Ovary (tissue), 9 donors: Measurements from ENCODE around the gene JAK1. TPM values are rescaled to one million over a fixed set of nuclear protein-coding genes. Genes with fewer than 3 reads are reported as not detected.

Source experiments
- DNase-seq, 5 donors: peaks; one replicate each; pipeline ENCODE4 v3.0.0-alpha.2; 2019 to 2020
- H3K27ac ChIP-seq, 2 donors: fragments of 200-600 bp; one replicate each; pipeline versions ENCODE4 v1.5.1 to v1.8.0; 2019 to 2022
- H3K27me3 ChIP-seq: fragments of 200-600 bp; one replicate; pipeline ENCODE4 v1.8.0; 2022
- H3K36me3 ChIP-seq: fragments of 200-600 bp; sonication (generic); one replicate; pipeline ENCODE4 v1.5.1; 2019
- H3K4me1 ChIP-seq: one replicate; pipeline ENCODE4 v1.8.1; 2013; ENCODE audit warnings: mild to moderate bottlenecking, moderate library complexity; ENCODE audit not compliant: insufficient read depth
- H3K4me3 ChIP-seq: fragments of 200-600 bp; sonication (generic); one replicate; pipeline ENCODE4 v1.5.1; 2017
- H3K9me3 ChIP-seq, 2 donors: fragments of 200-600 bp in 1 of 2; sonication (generic) in 1 of 2; one replicate each; pipeline versions ENCODE4 v1.5.1 to v1.8.1; 2013 to 2019; ENCODE audit warnings: mild to moderate bottlenecking in 1 of 2, moderate library complexity in 1 of 2
- EP300 ChIP-seq: sonication (generic); formaldehyde crosslinking; IDR thresholded peaks from one replicate; pipeline ENCODE4 v1.6.1; 2017; ENCODE audit warnings: antibody characterized with exemption
- POLR2A ChIP-seq: fragments of 450-650 bp; IDR thresholded peaks from one replicate; pipeline ENCODE4 v1.6.1; 2017; ENCODE audit warnings: antibody characterized with exemption, mild to moderate bottlenecking, moderate library complexity
- WGBS, 3 donors: extraction: QIAGEN DNeasy Blood & Tissue Kit in 1 of 3; methylation state at CpG; one replicate each; pipeline versions ENCODE4 v1.1.5 to v1.1.7; 2013 to 2017; 5-methylcytosine and 5-hydroxymethylcytosine counted together
- intact Hi-C, 4 donors: fragments of 100-400 bp; cut with DNase I; formaldehyde crosslinking; loops; one replicate each; pipeline versions ENCODE4 v1.11.0 to v1.15.1; 2022 to 2023
- polyA plus RNA-seq, 2 donors: library from polyadenylated mRNA; stranded (reverse); fragments of 200-250 nt in 1 of 2; fragments of 350-450 nt in 1 of 2; fragmentation: Illumina TruSeq in 1 of 2; extraction: RNeasy Lipid Tissue Mini Kit (QIAGEN cat#74804) in 1 of 2; gene quantifications; one replicate each; pipeline ENCODE4 v1.2.3, GENCODE V29; 2013 to 2014
- total RNA-seq, 7 donors: library from RNA; depleted of rRNA in 2 of 7; stranded (reverse); fragments of >200 nt in 2 of 7; fragmentation: NEBNext Ultra II Directional in 3 of 7; extraction: Animal tissue kit (Norgen Biotek cat#: 25700) in 3 of 7; gene quantifications; one replicate each; pipeline versions ENCODE4 v1.1.0 to v1.2.4, GENCODE V29; 2016 to 2023
- TF ChIP-seq, protein P1 (sequence below), 3 donors: fragments of 450-650 bp in 2 of 3; fragments of 200-600 bp in 1 of 3; IDR thresholded peaks; one replicate each; pipeline versions ENCODE4 v1.5.1 to v1.8.0; 2016 to 2022; ENCODE audit warnings: antibody characterized with exemption in 3 of 3, mild to moderate bottlenecking in 1 of 3
- donor health status: DM: no; HTN: no; CAD: no; lungs with moderate emphysema.
- donor health status: DM: no; HTN: no; CAD: no.
- donor health status: Bipolar disorder and iron deficiency.
- donor health status: DM: yes; HTN: yes; CAD: no.
- donor health status: DM: no; HTN: no; CAD: no.
- donor health status: DM: yes; HTN: yes; CAD: no.

JAK1 gene
- total and polyA plus RNA-seq, 9 donors, result 50.9 to 169 (median 127) TPM

DNA sequence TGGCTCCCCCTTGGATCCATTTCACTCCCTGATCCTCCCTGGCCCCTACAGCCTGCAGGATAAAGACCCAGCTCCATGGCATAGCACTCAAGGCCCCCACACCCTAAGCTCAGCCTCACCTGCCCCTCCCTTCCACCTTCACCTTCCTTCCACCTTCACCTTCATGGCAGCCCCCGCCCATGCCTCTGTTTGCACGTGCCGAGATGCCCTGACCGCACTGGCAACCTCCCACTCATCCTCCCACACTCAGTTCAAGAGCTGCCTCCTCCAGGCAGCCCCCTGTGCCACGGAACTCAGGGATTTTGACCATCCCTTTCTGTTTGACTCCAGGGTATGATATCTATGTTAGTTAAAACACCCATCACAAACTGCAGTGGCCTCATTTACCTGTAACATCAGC is 111.7 kb downstream of the JAK1 start:
- no peaks in the 10 kb centered on the region for H3K36me3 ChIP-seq
- WGBS, 3 donors, result 81 to 84% (median 82%) methylated on average over 5 of the region's 5 CpGs
- intact Hi-C loops, result no loop called here

DNA sequence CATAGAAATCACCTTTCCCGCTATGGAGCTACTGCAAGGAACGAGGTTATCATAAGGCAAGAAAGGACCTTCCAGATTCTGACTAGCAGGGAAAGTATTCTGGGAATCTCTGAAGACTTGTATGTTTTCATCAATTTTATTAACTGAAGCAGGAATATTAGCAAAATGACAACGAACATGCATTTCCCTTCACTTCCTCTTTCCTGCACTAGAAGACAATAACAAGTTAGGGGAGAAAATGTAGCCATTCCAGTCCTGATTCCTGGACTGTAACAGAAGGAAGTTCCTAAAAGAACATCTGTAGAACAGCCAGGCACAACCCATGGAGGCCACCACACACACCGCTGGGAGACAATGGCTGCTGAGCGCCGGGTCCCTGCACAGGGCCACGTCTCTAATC is 114.7 kb downstream of the JAK1 start:
- H3K36me3 ChIP-seq, result no peaks in the 10 kb centered on the region
- DNase-seq, result no peak
- H3K4me3 ChIP-seq, result no peak overlapping the region
- H3K27ac ChIP-seq, result no peak overlapping the region
- intact Hi-C loops, result no loop called here
- 72 to 85% (median 80%) methylated on average over 7 of the region's 7 CpGs for WGBS, 3 donors
- no peak for TF ChIP-seq POLR2A
- TF ChIP-seq, protein P1, sequence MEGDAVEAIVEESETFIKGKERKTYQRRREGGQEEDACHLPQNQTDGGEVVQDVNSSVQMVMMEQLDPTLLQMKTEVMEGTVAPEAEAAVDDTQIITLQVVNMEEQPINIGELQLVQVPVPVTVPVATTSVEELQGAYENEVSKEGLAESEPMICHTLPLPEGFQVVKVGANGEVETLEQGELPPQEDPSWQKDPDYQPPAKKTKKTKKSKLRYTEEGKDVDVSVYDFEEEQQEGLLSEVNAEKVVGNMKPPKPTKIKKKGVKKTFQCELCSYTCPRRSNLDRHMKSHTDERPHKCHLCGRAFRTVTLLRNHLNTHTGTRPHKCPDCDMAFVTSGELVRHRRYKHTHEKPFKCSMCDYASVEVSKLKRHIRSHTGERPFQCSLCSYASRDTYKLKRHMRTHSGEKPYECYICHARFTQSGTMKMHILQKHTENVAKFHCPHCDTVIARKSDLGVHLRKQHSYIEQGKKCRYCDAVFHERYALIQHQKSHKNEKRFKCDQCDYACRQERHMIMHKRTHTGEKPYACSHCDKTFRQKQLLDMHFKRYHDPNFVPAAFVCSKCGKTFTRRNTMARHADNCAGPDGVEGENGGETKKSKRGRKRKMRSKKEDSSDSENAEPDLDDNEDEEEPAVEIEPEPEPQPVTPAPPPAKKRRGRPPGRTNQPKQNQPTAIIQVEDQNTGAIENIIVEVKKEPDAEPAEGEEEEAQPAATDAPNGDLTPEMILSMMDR (IDR thresholded peaks at IDR 0.05), result no peak
- no peak for TF ChIP-seq EP300
- H3K9me3 ChIP-seq, result no peaks in the 10 kb centered on the region
- no peaks in the 10 kb centered on the region for H3K27me3 ChIP-seq
- no peaks in the 10 kb centered on the region for H3K4me1 ChIP-seq

More for the DNA sequence above, 111.7 kb downstream of the JAK1 start:
- TF ChIP-seq, protein P1 (IDR thresholded peaks at IDR 0.05), result no peak
- TF ChIP-seq POLR2A (no peak), EP300 (no peak)
- H3K9me3 ChIP-seq, result no peaks in the 10 kb centered on the region
- no peaks in the 10 kb centered on the region for H3K4me1 ChIP-seq
- no peak overlapping the region for H3K4me3 ChIP-seq
- no peaks in the 10 kb centered on the region for H3K27me3 ChIP-seq
- no peak overlapping the region for H3K27ac ChIP-seq
- no peak for DNase-seq

DNA sequence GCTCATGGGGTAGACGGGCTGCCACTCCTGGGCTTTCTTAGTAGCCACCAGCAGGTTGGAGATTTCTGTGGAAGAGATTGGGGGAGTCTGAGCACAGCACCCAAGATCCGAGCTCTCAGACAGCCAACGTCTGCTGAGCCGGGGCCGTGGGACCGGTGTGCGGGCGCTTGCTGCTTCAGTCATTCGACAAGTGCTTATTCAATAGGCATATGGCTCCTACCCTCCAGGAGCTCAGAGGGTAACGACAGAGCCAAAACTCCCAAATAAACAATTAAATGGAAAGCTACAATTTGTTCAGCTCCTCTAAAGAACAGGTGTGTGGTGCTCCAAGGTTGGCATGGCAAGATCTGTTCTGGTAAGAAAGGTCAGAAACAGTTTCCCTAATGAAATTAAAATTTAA is 115.5 kb downstream of the JAK1 start:
- Histone ChIP-seq H3K36me3 (no peaks in the 10 kb centered on the region), H3K27me3 (no peaks in the 10 kb centered on the region), H3K27ac (no peak overlapping the region), H3K4me1 (no peaks in the 10 kb centered on the region), H3K9me3 (no peaks in the 10 kb centered on the region), H3K4me3 (no peak overlapping the region)
- WGBS, 3 donors, result 80 to 89% (median 85%) methylated on average over 10 of the region's 10 CpGs
- TF ChIP-seq POLR2A (no peak), EP300 (no peak)
- TF ChIP-seq, protein P1 (IDR thresholded peaks at IDR 0.05), result no peak
- no peak for DNase-seq
- intact Hi-C loops, result no loop called here

DNA sequence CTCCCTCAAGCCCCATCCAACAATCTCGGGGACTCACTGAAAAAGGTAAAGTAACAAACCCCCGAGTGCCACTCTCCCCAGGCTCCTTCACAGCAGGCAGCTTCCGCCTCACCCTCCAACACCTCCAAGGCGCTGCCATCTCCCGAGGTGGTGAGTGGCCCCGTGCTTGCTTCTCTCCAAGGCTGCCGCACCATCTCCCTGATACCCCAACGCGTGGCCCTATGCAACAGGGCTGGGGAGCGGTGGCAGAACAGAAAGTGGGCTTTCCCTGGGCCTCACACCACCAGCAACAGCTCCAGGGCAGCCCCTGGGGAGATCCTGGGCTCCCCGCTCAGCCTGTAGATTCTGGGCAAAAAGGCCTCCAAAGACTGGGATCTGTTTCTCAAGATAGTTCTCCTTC is 116.4 kb downstream of the JAK1 start:
- TF ChIP-seq POLR2A, result no peak
- TF ChIP-seq EP300, result no peak
- TF ChIP-seq, protein P1 (IDR thresholded peaks at IDR 0.05), result no peak
- no peaks in the 10 kb centered on the region for H3K4me1 ChIP-seq
- no peak overlapping the region for H3K4me3 ChIP-seq
- no peak overlapping the region for H3K27ac ChIP-seq
- no peaks in the 10 kb centered on the region for H3K36me3 ChIP-seq
- WGBS, 3 donors, result 89 to 93% (median 93%) methylated on average over 11 of the region's 11 CpGs
- H3K9me3 ChIP-seq, result no peaks in the 10 kb centered on the region
- intact Hi-C loops, result loop anchor here in 1 of 4 donors (10.0 kb wide), 1 partner anchor 365 kb away; no protein-coding TSS in a partner anchor
- no peaks in the 10 kb centered on the region for H3K27me3 ChIP-seq
- DNase-seq, result no peak
